Measurements from ENCODE around the gene CATSPERE. TPM values are rescaled to one million over a fixed set of nuclear protein-coding genes. Genes with fewer than 3 reads are reported as not detected.

CATSPERE gene
- total RNA-seq, 4 donors from 2014 or later = 0.82 to 5.3 (median 1.2) TPM

DNA sequence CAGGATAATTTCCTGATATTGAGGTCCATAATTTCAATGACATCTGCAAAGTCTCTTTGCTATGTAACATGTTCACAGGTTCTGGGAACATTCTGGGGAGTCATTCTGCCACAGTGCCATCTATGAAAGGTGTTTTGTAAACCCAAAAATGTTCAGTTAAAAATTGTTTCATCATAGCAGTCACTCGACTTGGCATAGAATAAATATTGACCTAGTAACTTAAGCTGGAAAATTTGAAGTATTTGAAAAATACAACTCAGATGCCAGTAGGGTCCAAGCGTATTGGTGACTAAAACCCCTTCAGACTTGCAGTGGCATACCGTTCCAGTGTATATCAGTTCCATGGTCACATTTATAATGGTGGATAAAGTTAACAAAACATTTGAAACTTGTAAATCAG, 198.6 kb downstream of the CATSPERE start:
- TF ChIP-seq, protein P1, sequence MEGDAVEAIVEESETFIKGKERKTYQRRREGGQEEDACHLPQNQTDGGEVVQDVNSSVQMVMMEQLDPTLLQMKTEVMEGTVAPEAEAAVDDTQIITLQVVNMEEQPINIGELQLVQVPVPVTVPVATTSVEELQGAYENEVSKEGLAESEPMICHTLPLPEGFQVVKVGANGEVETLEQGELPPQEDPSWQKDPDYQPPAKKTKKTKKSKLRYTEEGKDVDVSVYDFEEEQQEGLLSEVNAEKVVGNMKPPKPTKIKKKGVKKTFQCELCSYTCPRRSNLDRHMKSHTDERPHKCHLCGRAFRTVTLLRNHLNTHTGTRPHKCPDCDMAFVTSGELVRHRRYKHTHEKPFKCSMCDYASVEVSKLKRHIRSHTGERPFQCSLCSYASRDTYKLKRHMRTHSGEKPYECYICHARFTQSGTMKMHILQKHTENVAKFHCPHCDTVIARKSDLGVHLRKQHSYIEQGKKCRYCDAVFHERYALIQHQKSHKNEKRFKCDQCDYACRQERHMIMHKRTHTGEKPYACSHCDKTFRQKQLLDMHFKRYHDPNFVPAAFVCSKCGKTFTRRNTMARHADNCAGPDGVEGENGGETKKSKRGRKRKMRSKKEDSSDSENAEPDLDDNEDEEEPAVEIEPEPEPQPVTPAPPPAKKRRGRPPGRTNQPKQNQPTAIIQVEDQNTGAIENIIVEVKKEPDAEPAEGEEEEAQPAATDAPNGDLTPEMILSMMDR (IDR thresholded peaks at IDR 0.05; ENCODE audit: low read depth) = no peak

DNA sequence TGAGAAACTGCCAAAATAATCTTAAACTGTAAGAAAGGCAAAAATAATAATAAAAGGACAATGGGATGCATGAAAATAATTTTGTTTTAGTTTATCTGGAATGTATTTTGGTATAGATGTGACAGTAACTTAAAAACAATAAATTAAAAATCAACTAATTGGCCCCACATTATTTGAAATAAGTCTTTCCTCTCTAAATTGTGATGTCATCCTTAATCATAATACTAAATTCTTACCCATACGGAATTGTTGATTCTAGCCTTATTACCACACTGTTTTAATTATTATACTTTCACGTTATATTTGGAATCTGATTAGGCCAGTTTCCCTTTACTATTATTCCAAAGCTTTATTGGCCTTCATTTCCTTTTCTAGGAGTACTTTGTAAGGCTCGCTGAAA, 199.5 kb downstream of the CATSPERE start:
- TF ChIP-seq, protein P1 (IDR thresholded peaks at IDR 0.05; ENCODE audit: low read depth) = no peak

DNA sequence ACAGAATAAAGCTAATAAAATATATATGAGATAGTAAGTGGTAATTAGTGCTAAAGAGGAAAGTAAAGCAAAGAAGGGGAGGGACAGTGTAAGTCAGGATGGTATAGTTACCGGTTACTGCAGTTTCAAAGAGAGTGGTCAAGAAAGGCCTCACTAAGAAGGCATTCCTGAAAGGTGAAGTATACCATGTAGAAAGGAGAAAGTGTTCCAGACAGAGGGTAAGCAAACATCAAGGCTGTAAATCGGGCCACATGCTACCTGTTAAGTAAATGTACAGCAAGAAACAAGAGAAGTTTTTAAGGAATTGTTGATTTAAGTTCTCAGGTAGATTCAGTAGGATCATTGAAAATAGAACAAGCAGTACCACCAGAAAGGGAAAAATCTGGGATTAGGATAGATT, 201.5 kb downstream of the CATSPERE start:
- TF ChIP-seq, protein P1 (IDR thresholded peaks at IDR 0.05; ENCODE audit: low read depth) = no peak

DNA sequence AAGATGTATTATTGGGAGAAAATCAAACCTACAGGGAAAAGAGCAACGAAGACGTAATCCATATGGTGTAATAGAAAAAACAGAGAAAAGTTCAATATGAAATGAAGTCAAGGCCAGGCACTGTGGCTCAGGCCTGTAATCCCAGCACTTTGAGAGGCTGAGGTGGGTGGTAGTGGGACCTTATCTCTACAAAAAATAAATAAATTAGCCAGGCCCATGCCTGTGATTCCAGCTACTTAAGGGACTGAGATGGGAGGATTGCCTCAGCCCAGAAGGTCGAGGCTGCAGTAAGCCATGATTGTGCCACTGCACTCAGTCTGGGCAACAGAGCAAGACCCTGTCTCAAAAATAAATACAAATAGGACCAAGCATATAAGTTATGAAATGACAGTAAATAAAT, 203.3 kb downstream of the CATSPERE start:
- TF ChIP-seq, protein P1 (IDR thresholded peaks at IDR 0.05; ENCODE audit: low read depth) = no peak

DNA sequence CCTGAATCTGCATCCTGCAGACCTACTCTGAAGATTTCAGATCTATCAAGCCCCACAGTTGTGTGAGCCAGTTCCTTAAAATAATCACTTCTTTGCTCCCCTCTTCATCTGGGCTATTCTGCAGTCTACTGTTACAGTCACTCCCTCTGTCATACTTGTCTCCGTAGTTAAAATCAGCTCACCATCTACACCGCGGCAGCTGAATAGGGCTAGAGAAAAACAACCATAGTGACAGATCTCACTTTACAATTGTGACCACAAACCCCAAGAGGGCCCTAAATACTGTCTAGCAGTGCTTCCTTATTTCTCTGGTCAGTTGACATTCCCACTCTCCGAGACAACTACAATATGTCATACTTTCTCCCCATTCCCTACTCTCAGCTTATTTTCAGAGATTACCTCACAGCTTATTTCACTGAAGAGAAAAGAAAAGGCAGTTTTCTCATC, 204.7 kb downstream of the CATSPERE start:
- TF ChIP-seq, protein P1 (IDR thresholded peaks at IDR 0.05; ENCODE audit: low read depth) = no peak

DNA sequence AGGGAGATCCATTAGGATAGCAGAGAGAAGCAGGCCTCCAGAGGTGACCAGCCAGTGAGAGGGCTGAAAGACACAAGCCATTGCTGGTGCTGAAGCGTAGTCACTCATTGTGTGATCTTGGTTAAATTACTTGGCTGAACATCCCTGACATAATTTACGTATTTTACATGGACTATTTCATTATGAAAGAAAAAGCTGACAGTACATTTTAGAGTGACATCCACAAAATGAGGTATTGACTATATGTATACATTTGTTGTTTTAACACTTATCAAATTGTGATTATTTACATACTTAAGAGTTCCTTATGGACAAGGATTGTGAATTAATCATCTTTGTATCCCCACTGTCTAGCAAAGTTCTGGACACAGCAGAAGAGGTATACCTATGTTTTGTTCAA, 206.7 kb downstream of the CATSPERE start:
- TF ChIP-seq, protein P1 (IDR thresholded peaks at IDR 0.05; ENCODE audit: low read depth) = no peak

DNA sequence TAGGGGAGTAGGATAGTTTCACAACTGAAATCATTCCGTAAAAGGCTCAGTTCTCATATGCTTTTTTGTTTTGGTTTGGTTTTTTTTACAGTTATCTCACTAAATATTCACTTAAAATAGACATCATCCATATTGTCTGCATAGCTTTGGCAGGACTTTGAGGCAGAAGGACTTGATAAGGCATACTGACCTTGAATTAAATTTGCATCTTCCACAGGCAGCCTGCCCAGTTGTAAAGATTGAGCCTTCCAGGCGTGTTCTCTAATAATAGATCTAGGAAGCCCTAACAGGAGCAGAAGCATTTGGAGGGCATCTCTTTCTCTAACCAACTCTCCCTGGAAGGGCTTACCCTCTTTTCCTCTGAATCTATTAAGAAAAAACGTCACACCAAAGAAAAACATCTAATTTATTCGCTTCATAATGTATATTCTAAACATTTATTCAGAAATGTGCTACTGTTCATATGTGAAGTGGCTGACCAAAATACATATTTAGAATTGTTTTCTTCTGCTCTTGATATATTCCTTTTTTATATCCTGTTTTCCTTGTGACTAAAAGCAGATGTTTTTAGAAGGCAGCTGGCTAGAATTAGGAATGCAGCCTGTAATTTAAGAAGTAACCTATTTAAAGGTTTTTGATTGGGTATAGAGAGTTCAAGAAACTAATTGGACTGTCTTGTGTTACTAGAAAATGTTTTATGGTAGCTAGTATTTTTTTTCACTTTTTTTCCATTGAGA, 212.0 kb downstream of the CATSPERE start:
- TF ChIP-seq, protein P1 (IDR thresholded peaks at IDR 0.05; ENCODE audit: low read depth) = no peak
